SK-N-SH treated with all-trans-retinoic acid at 6 μM for 48 hours (cell line): ENCODE results near the gene SEMA3D.

Experiments used
- ATAC-seq: fragments of 200-7000 bp; cut with Tn5 transposase; 3 replicates; pipeline ENCODE4 v1.9.1; 2020; ENCODE audit warnings: mild to moderate bottlenecking, moderate library complexity
- ARNTL ChIP-seq: fragments of 450-650 bp; formaldehyde crosslinking; IDR thresholded peaks from 2 replicates; pipeline ENCODE4 v1.5.0; 2020; ENCODE audit warnings: low read depth, mild to moderate bottlenecking, moderate library complexity, borderline replicate concordance
- BACH2 ChIP-seq: fragments of 250-450 bp; sonication (Bioruptor Pico); IDR thresholded peaks from 2 replicates; pipeline ENCODE4 v1.9.0; 2021; ENCODE audit warnings: mild to moderate bottlenecking, borderline replicate concordance
- CSDC2 ChIP-seq: fragments of 250-450 bp; sonication (Bioruptor Pico); IDR thresholded peaks from 2 replicates; pipeline ENCODE4 v1.5.0; 2020; ENCODE audit warnings: mild to moderate bottlenecking, moderate library complexity
- ESRRG ChIP-seq: fragments of 250-450 bp; sonication (Bioruptor Pico); IDR thresholded peaks from 2 replicates; pipeline ENCODE4 v1.6.1; 2021; ENCODE audit warnings: mild to moderate bottlenecking
- GLIS3 ChIP-seq: fragments of 250-450 bp; sonication (Bioruptor Pico); IDR thresholded peaks from 2 replicates; pipeline ENCODE4 v1.5.0; 2020; ENCODE audit warnings: mild to moderate bottlenecking, moderate library complexity
- ISL1 ChIP-seq: fragments of 250-450 bp; sonication (Bioruptor Pico); IDR thresholded peaks from 2 replicates; pipeline ENCODE4 v2.1.2; 2022; ENCODE audit warnings: mild to moderate bottlenecking, moderate library complexity
- OSR1 ChIP-seq: fragments of 250-450 bp; sonication (Bioruptor Pico); IDR thresholded peaks from 2 replicates; pipeline ENCODE4 v1.8.0; 2022; ENCODE audit warnings: moderate library complexity, mild to moderate bottlenecking, inconsistent platforms
- PPARA ChIP-seq: fragments of 250-450 bp; sonication (Bioruptor Pico); IDR thresholded peaks from 2 replicates; pipeline ENCODE4 v1.5.0; 2020; ENCODE audit warnings: mild to moderate bottlenecking, borderline replicate concordance
- RARB ChIP-seq: fragments of 250-450 bp; sonication (Bioruptor Pico); IDR thresholded peaks from 2 replicates; pipeline ENCODE4 v1.8.0; 2021; ENCODE audit warnings: mild to moderate bottlenecking, moderate library complexity
- SNAI2 ChIP-seq: fragments of 250-450 bp; sonication (Bioruptor Pico); IDR thresholded peaks from 2 replicates; pipeline ENCODE4 v1.5.0; 2020; ENCODE audit warnings: mild to moderate bottlenecking, moderate library complexity
- TCF4 ChIP-seq: fragments of 250-450 bp; sonication (Bioruptor Pico); IDR thresholded peaks from 2 replicates; pipeline ENCODE4 v1.8.0; 2021; ENCODE audit warnings: mild to moderate bottlenecking, moderate library complexity, borderline replicate concordance
- TOX ChIP-seq: fragments of 250-450 bp; sonication (Bioruptor Pico); IDR thresholded peaks from 2 replicates; pipeline ENCODE4 v1.8.0; 2021; ENCODE audit warnings: mild to moderate bottlenecking, moderate library complexity, borderline replicate concordance
- ZC3H10 ChIP-seq: fragments of 250-450 bp; sonication (Bioruptor Pico); IDR thresholded peaks from 2 replicates; pipeline ENCODE4 v1.5.1; 2021; ENCODE audit warnings: mild to moderate bottlenecking, moderate library complexity
- ZFP3 ChIP-seq: fragments of 250-450 bp; sonication (Bioruptor Pico); IDR thresholded peaks from 2 replicates; pipeline ENCODE4 v1.5.0; 2020; ENCODE audit warnings: mild to moderate bottlenecking, moderate library complexity
- ZFP30 ChIP-seq: fragments of 450-650 bp; formaldehyde crosslinking; IDR thresholded peaks from 2 replicates; pipeline ENCODE4 v1.5.0; 2022; ENCODE audit warnings: mild to moderate bottlenecking, moderate library complexity
- ZNF565 ChIP-seq: fragments of 450-650 bp; formaldehyde crosslinking; conservative IDR thresholded peaks from 2 replicates; pipeline ENCODE4 v1.5.0; 2020; ENCODE audit warnings: low read depth, mild to moderate bottlenecking, moderate library complexity
- ZNF70 ChIP-seq: fragments of 450-650 bp; formaldehyde crosslinking; IDR thresholded peaks from 2 replicates; pipeline ENCODE4 v1.5.0; 2020; ENCODE audit warnings: mild to moderate bottlenecking, moderate library complexity
- ZNF8 ChIP-seq: fragments of 450-650 bp; formaldehyde crosslinking; IDR thresholded peaks from 2 replicates; pipeline ENCODE4 v1.5.0; 2020; ENCODE audit warnings: mild to moderate bottlenecking, moderate library complexity
- TF ChIP-seq, protein P1 (sequence below): fragments of 250-450 bp; sonication (Bioruptor Pico); IDR thresholded peaks from 2 replicates; pipeline ENCODE4 v1.5.1; 2021; ENCODE audit warnings: mild to moderate bottlenecking, moderate library complexity
- TF ChIP-seq, protein P2 (sequence below): fragments of 250-450 bp; sonication (Bioruptor Pico); IDR thresholded peaks from 2 replicates; pipeline ENCODE4 v1.8.0; 2020; ENCODE audit warnings: mild to moderate bottlenecking, moderate library complexity, borderline replicate concordance
- TF ChIP-seq, protein P3 (sequence below): fragments of 250-450 bp; sonication (Bioruptor Pico); IDR thresholded peaks from 2 replicates; pipeline ENCODE4 v1.8.0; 2021; ENCODE audit warnings: low read depth, mild to moderate bottlenecking, moderate library complexity, borderline replicate concordance
- TF ChIP-seq, protein P4 (sequence below): fragments of 250-450 bp; sonication (Bioruptor Pico); IDR thresholded peaks from 2 replicates; pipeline ENCODE4 v1.5.1; 2020; ENCODE audit warnings: low read depth, mild to moderate bottlenecking, moderate library complexity

Gene SEMA3D

DNA sequence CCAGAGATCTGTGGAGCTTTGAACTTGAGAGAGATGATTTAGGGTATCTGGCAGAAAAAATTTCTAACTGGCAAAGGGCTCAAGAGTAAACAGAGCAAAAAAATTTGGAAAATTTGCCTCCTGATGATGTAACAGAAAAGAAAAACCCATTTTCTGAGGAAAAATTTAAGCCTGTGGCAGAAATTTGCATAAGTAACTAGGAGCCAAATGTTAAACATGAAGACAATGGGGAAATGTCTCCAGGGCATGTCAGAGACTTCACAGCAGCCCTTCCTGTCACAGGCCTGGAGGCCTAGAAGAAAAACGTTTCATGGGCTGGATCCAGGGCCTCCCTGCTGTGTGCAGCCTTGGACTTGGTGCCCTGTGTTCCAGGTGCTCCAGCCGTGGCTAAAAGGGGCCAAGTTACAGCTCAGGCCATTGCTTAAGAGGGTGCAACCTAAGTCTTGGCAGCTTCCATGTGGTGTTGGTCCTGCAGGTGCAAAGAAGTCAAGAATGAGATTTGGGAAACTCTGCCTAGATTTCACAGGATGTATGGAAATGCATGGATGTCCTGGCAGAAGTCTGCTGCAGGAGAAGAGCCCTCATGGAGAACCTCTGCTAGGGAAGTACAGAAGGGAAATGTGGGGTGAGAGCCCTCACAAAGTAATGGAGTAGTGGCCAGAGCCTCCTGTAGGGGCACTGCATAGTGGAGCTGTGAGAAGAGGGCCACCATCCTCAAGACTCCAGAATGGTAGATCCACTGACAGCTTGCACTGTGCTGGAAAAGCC lies 8.1 kb downstream of the SEMA3D start:
- no peak for ATAC-seq
- TF ChIP-seq ZNF70 (CRISPR knock-in tag) (no peak), ZNF565 (CRISPR knock-in tag) (no peak), TOX (no peak), ZFP3 (CRISPR knock-in tag) (no peak), ESRRG (CRISPR knock-in tag) (no peak), CSDC2 (CRISPR knock-in tag) (no peak), GLIS3 (CRISPR knock-in tag) (no peak), RARB (CRISPR knock-in tag) (no peak), ZC3H10 (no peak), BACH2 (CRISPR knock-in tag) (no peak), TCF4 (no peak), ISL1 (CRISPR knock-in tag) (no peak), ZNF8 (CRISPR knock-in tag) (no peak), ARNTL (CRISPR knock-in tag) (no peak)
- TF ChIP-seq, protein P1, sequence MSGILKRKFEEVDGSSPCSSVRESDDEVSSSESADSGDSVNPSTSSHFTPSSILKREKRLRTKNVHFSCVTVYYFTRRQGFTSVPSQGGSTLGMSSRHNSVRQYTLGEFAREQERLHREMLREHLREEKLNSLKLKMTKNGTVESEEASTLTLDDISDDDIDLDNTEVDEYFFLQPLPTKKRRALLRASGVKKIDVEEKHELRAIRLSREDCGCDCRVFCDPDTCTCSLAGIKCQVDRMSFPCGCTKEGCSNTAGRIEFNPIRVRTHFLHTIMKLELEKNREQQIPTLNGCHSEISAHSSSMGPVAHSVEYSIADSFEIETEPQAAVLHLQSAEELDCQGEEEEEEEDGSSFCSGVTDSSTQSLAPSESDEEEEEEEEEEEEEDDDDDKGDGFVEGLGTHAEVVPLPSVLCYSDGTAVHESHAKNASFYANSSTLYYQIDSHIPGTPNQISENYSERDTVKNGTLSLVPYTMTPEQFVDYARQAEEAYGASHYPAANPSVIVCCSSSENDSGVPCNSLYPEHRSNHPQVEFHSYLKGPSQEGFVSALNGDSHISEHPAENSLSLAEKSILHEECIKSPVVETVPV, result no peak
- TF ChIP-seq, protein P2, sequence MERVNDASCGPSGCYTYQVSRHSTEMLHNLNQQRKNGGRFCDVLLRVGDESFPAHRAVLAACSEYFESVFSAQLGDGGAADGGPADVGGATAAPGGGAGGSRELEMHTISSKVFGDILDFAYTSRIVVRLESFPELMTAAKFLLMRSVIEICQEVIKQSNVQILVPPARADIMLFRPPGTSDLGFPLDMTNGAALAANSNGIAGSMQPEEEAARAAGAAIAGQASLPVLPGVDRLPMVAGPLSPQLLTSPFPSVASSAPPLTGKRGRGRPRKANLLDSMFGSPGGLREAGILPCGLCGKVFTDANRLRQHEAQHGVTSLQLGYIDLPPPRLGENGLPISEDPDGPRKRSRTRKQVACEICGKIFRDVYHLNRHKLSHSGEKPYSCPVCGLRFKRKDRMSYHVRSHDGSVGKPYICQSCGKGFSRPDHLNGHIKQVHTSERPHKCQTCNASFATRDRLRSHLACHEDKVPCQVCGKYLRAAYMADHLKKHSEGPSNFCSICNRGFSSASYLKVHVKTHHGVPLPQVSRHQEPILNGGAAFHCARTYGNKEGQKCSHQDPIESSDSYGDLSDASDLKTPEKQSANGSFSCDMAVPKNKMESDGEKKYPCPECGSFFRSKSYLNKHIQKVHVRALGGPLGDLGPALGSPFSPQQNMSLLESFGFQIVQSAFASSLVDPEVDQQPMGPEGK (CRISPR knock-in tag), result no peak

DNA sequence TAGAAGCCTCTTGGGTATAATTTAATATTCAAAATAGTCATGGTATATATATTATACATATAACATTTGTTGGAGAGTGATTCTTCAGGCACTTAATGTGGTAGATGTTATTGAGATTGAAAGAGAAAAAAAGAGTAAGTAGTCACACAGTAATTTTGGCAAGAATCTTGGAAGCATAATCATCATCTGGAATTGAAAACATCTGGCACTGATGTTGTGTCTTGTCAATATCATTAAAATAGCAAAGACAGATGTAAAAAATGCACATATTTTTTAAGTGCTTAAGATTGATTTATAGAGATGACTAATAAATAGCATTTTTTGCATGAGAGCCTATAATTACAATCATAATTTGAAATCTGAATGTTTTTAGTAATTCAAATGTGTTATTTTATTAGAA lies 9.5 kb downstream of the SEMA3D start:
- TF ChIP-seq ZNF565 (CRISPR knock-in tag) (no peak), ARNTL (CRISPR knock-in tag) (no peak), ZNF8 (CRISPR knock-in tag) (no peak), ISL1 (CRISPR knock-in tag) (no peak), PPARA (CRISPR knock-in tag) (no peak), ZNF70 (CRISPR knock-in tag) (no peak), ZFP30 (CRISPR knock-in tag) (no peak), ZFP3 (CRISPR knock-in tag) (no peak), SNAI2 (CRISPR knock-in tag) (no peak), CSDC2 (CRISPR knock-in tag) (no peak), RARB (CRISPR knock-in tag) (no peak), ESRRG (CRISPR knock-in tag) (no peak), OSR1 (no peak), TCF4 (no peak), ZC3H10 (no peak), TOX (no peak)
- TF ChIP-seq, protein P3, sequence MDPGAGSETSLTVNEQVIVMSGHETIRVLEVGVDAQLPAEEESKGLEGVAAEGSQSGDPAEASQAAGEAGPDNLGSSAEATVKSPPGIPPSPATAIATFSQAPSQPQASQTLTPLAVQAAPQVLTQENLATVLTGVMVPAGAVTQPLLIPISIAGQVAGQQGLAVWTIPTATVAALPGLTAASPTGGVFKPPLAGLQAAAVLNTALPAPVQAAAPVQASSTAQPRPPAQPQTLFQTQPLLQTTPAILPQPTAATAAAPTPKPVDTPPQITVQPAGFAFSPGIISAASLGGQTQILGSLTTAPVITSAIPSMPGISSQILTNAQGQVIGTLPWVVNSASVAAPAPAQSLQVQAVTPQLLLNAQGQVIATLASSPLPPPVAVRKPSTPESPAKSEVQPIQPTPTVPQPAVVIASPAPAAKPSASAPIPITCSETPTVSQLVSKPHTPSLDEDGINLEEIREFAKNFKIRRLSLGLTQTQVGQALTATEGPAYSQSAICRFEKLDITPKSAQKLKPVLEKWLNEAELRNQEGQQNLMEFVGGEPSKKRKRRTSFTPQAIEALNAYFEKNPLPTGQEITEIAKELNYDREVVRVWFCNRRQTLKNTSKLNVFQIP (CRISPR knock-in tag), result no peak
- TF ChIP-seq, protein P1, result no peak
- TF ChIP-seq, protein P4, sequence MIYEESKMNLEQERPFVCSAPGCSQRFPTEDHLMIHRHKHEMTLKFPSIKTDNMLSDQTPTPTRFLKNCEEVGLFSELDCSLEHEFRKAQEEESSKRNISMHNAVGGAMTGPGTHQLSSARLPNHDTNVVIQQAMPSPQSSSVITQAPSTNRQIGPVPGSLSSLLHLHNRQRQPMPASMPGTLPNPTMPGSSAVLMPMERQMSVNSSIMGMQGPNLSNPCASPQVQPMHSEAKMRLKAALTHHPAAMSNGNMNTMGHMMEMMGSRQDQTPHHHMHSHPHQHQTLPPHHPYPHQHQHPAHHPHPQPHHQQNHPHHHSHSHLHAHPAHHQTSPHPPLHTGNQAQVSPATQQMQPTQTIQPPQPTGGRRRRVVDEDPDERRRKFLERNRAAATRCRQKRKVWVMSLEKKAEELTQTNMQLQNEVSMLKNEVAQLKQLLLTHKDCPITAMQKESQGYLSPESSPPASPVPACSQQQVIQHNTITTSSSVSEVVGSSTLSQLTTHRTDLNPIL (CRISPR knock-in tag), result no peak
- TF ChIP-seq, protein P2 (CRISPR knock-in tag), result no peak
- no peak for ATAC-seq
